RWPE2 (cell line): ENCODE measurements around the gene GPRASP2.

Source experiments
- ATAC-seq: fragments of 200-7000 bp; cut with Tn5 transposase; 3 replicates; pipeline ENCODE4 v1.9.1; 2021; ENCODE audit warnings: low read depth
- DNase-seq: peaks from one replicate; pipeline ENCODE4 v3.0.0-alpha.2; 2020; ENCODE audit warnings: low spot score
- H3K27ac ChIP-seq: fragments of 450-650 bp; 2 replicates; pipeline ENCODE4 v1.5.1; 2017; ENCODE audit warnings: mild to moderate bottlenecking; ENCODE audit not compliant: poor library complexity, severe bottlenecking
- H3K27me3 ChIP-seq: fragments of 250-450 bp; sonication (Bioruptor Pico); 2 replicates; pipeline ENCODE4 v1.5.1; 2021; ENCODE audit warnings: mild to moderate bottlenecking, moderate library complexity; ENCODE audit not compliant: insufficient read depth, poor library complexity, severe bottlenecking
- H3K36me3 ChIP-seq: fragments of 250-450 bp; sonication (Bioruptor Pico); 2 replicates; pipeline ENCODE4 v1.5.1; 2020; ENCODE audit warnings: low read depth, mild to moderate bottlenecking, moderate library complexity
- H3K4me1 ChIP-seq: fragments of 250-450 bp; sonication (Bioruptor Pico); 2 replicates; pipeline ENCODE4 v1.5.1; 2021; ENCODE audit warnings: mild to moderate bottlenecking, moderate library complexity; ENCODE audit not compliant: insufficient read depth, poor library complexity, severe bottlenecking
- H3K4me3 ChIP-seq: fragments of 250-450 bp; sonication (Bioruptor Pico); 2 replicates; pipeline ENCODE4 v1.5.1; 2021; ENCODE audit warnings: mild to moderate bottlenecking, moderate library complexity; ENCODE audit not compliant: severe bottlenecking
- H3K9me3 ChIP-seq: fragments of 250-450 bp; sonication (Bioruptor Pico); 2 replicates; pipeline ENCODE4 v1.5.1; 2021; ENCODE audit warnings: mild to moderate bottlenecking, moderate library complexity; ENCODE audit not compliant: severe bottlenecking
- TF ChIP-seq, protein P1 (sequence below): fragments of 450-650 bp; IDR thresholded peaks from one replicate; pipeline ENCODE4 v1.5.1; 2017; ENCODE audit warnings: mild to moderate bottlenecking, moderate library complexity; ENCODE audit not compliant: poor library complexity, severe bottlenecking

Gene GPRASP2

DNA sequence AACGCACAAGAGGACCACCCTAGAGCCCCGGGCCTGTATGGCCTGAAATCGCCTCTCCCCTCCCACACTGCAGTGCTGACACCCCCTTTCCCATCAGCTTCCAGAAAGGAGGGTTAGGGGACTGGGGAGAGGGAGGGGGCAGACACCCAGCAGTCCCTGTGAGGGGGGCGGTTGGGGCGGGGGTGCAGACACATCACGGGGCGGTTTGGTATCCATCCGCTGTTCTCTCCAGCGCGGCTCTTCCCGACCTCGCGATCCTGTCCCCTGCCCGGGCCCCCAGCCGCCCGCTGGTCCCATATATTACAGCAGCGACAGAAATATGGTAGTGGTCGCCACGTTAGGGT lies 404 bp upstream of the GPRASP2 start:
- H3K27ac ChIP-seq: no peak overlapping the region
- no peak for DNase-seq
- no peak for ATAC-seq
- no peaks in the 10 kb centered on the region for H3K4me1 ChIP-seq
- H3K36me3 ChIP-seq: no peaks in the 10 kb centered on the region
- H3K4me3 ChIP-seq: peak overlapping the region; percentile 50
- H3K27me3 ChIP-seq: no peaks in the 10 kb centered on the region
- no peaks in the 10 kb centered on the region for H3K9me3 ChIP-seq
- TF ChIP-seq, protein P1, sequence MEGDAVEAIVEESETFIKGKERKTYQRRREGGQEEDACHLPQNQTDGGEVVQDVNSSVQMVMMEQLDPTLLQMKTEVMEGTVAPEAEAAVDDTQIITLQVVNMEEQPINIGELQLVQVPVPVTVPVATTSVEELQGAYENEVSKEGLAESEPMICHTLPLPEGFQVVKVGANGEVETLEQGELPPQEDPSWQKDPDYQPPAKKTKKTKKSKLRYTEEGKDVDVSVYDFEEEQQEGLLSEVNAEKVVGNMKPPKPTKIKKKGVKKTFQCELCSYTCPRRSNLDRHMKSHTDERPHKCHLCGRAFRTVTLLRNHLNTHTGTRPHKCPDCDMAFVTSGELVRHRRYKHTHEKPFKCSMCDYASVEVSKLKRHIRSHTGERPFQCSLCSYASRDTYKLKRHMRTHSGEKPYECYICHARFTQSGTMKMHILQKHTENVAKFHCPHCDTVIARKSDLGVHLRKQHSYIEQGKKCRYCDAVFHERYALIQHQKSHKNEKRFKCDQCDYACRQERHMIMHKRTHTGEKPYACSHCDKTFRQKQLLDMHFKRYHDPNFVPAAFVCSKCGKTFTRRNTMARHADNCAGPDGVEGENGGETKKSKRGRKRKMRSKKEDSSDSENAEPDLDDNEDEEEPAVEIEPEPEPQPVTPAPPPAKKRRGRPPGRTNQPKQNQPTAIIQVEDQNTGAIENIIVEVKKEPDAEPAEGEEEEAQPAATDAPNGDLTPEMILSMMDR: no peak

DNA sequence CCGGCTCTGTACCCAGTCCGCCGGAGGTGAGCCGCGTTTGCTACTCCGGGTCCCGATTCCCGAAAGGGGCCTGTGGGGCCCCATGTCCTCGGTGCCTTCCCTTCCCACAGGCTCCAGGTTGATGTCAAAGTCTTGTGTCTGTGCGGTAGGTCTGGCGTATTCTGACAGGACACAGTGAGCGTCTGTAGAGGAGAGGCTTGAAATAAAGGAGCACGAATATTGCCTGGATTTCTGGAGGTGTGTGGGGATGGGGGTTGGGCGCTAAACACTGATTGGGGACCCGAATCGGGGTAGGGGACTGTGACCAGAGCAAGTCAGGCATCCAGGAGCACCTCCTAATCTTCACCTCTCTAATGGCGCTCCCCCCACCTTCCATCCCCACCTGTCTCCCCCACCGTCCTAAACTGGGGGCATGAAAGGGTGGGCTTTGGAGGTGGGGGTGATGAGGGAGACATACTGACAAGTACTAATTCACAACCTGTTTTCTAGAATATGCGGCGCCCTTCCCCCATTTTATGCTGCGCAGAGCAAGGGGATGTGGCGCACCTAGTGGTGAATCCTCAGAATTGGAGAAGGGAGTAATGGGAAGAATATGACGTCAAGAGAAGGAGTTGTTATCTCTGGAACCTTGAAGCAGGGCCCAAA lies 855 bp downstream of the GPRASP2 start:
- Histone ChIP-seq H3K9me3 (no peaks in the 10 kb centered on the region), H3K4me1 (no peaks in the 10 kb centered on the region), H3K4me3 (peak overlapping the region; percentile 50), H3K27me3 (no peaks in the 10 kb centered on the region), H3K36me3 (no peaks in the 10 kb centered on the region), H3K27ac (no peak overlapping the region)
- TF ChIP-seq, protein P1: peak; percentile 51
- peak; percentile 58 for ATAC-seq
- no peak for DNase-seq

DNA sequence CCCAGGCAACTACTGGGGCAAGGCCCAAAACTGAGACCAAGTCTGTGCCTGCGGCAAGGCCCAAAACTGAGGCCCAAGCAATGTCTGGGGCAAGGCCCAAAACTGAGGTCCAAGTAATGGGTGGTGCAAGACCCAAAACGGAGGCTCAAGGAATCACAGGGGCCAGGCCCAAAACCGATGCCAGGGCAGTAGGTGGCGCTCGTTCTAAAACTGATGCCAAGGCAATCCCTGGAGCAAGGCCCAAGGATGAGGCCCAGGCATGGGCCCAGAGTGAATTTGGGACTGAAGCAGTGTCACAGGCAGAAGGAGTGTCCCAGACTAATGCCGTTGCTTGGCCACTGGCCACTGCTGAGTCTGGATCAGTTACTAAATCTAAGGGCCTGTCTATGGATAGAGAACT lies 2.7 kb downstream of the GPRASP2 start:
- H3K36me3 ChIP-seq: no peaks in the 10 kb centered on the region
- H3K4me1 ChIP-seq: no peaks in the 10 kb centered on the region
- DNase-seq (no peak), ATAC-seq (no peak)
- no peak overlapping the region for H3K27ac ChIP-seq
- no peak overlapping the region for H3K4me3 ChIP-seq
- TF ChIP-seq, protein P1: no peak
- H3K27me3 ChIP-seq: no peaks in the 10 kb centered on the region
- no peaks in the 10 kb centered on the region for H3K9me3 ChIP-seq

DNA sequence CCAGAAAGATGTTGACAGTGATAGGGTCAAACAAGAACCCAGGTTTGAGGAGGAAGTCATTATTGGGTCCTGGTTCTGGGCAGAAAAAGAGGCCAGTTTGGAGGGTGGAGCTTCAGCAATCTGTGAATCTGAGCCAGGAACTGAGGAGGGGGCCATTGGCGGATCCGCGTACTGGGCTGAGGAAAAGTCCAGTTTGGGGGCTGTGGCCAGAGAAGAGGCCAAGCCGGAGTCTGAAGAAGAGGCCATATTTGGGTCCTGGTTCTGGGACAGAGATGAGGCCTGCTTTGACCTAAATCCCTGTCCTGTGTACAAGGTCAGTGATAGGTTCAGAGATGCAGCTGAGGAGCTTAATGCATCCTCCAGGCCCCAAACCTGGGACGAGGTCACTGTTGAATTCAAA lies 3.7 kb downstream of the GPRASP2 start:
- no peak for ATAC-seq
- Histone ChIP-seq H3K4me1 (no peaks in the 10 kb centered on the region), H3K4me3 (no peak overlapping the region), H3K9me3 (no peaks in the 10 kb centered on the region), H3K27ac (no peak overlapping the region), H3K36me3 (no peaks in the 10 kb centered on the region), H3K27me3 (no peaks in the 10 kb centered on the region)
- TF ChIP-seq, protein P1: no peak
- DNase-seq: no peak
